ENCODE data around the gene CCL27. TPM values are rescaled to one million over a fixed set of nuclear protein-coding genes. Genes with fewer than 3 reads are reported as not detected.

CCL27 gene
- total and polyA plus RNA-seq, 10 of the 15 experiments (the other 5 are each of a cell fraction or from before 2014, with no cell fraction given), result 0.45 TPM; not detected in 9

DNA sequence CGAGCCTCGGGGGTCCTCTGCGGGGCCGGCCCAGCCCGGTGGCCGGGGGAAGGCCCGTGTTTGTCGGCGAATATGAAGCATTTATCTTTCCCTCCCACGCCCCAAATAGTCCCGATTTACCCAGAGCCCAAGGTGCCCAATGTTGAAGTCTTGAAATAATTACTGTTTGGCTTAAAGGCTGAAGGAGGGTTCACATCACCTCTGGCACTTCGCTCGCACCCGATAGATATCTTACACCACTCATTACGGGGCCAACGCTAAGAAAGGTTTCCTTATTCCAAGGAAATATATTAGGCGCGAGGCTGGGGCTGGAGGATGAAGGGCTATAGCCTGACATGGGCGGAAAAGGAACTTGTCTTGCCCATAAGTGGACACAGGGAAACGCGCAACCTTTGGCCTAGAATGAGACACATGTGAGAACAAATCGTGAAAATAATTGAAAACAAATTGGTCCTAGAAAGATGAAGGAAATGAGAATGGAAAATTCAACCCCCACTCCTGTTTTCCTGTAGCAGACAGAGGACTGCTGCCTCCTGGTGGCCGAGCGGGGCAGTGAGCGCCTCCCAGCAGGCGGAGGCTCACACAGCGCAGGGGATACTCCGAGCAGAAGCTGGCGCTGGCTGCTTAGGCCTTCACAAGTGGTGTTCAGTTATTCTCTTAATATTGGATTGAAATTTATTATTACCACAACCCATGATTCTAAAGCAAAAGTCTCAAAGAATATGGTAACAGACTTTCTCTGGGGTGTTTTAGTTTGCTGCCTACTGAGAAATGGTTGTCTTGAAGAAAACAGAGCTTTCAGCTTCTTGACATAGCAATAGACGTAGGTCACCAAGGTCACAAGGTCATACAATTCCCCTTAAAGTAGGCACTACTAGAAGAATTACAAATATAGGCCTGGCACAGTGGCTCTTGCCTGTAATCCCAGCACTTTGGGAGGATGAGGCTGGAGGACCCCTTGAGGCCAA lies 39.6 kb upstream of the CCL27 start (continued):
- TF ChIP-seq, protein P1, sequence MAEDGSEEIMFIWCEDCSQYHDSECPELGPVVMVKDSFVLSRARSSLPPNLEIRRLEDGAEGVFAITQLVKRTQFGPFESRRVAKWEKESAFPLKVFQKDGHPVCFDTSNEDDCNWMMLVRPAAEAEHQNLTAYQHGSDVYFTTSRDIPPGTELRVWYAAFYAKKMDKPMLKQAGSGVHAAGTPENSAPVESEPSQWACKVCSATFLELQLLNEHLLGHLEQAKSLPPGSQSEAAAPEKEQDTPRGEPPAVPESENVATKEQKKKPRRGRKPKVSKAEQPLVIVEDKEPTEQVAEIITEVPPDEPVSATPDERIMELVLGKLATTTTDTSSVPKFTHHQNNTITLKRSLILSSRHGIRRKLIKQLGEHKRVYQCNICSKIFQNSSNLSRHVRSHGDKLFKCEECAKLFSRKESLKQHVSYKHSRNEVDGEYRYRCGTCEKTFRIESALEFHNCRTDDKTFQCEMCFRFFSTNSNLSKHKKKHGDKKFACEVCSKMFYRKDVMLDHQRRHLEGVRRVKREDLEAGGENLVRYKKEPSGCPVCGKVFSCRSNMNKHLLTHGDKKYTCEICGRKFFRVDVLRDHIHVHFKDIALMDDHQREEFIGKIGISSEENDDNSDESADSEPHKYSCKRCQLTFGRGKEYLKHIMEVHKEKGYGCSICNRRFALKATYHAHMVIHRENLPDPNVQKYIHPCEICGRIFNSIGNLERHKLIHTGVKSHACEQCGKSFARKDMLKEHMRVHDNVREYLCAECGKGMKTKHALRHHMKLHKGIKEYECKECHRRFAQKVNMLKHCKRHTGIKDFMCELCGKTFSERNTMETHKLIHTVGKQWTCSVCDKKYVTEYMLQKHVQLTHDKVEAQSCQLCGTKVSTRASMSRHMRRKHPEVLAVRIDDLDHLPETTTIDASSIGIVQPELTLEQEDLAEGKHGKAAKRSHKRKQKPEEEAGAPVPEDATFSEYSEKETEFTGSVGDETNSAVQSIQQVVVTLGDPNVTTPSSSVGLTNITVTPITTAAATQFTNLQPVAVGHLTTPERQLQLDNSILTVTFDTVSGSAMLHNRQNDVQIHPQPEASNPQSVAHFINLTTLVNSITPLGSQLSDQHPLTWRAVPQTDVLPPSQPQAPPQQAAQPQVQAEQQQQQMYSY (CRISPR knock-in tag; IDR thresholded peaks at IDR 0.05), result no peak
- no peak for TF ChIP-seq IRF4 (IDR thresholded peaks at IDR 0.05; ENCODE audit: low read depth, low read length)
- TF ChIP-seq PBX3 (IDR thresholded peaks at IDR 0.05; ENCODE audit: insufficient replicate concordance, low read depth, low read length), result no peak
- no peak for TF ChIP-seq MEF2A (IDR thresholded peaks at IDR 0.05; ENCODE audit: insufficient read depth, low read depth, low read length)
- TF ChIP-seq SUZ12 (IDR thresholded peaks at IDR 0.05; ENCODE audit: unreplicated experiment), result peak; percentile 44
- TF ChIP-seq SMC3 (IDR thresholded peaks at IDR 0.05; ENCODE audit: borderline replicate concordance, low read length), result peak; percentile 94
